BE2C (cell line): ENCODE data around the gene ARAP1.

Source experiments
- DNase-seq: peaks from one replicate; pipeline ENCODE4 v3.0.0-alpha.2; 2020
- H3K27me3 ChIP-seq: fragments of 250-450 bp; sonication (Bioruptor Pico); 2 replicates; pipeline ENCODE4 v1.5.1; 2020; ENCODE audit warnings: mild to moderate bottlenecking
- H3K36me3 ChIP-seq: fragments of 250-450 bp; sonication (Bioruptor Pico); 2 replicates; pipeline ENCODE4 v1.5.1; 2020; ENCODE audit warnings: mild to moderate bottlenecking
- H3K4me1 ChIP-seq: fragments of 250-450 bp; sonication (Bioruptor Pico); 2 replicates; pipeline ENCODE4 v1.5.1; 2020
- H3K4me3 ChIP-seq: 2 replicates; pipeline ENCODE4 v1.5.1; 2011; ENCODE audit warnings: low read depth, low read length
- H3K9me3 ChIP-seq: fragments of 250-450 bp; sonication (Bioruptor Pico); 2 replicates; pipeline ENCODE4 v1.5.1; 2020
- TF ChIP-seq, protein P1 (sequence below): IDR thresholded peaks from 2 replicates; pipeline ENCODE4 v1.5.1; 2012; ENCODE audit warnings: mild to moderate bottlenecking, low read depth, low read length

ARAP1 gene

DNA sequence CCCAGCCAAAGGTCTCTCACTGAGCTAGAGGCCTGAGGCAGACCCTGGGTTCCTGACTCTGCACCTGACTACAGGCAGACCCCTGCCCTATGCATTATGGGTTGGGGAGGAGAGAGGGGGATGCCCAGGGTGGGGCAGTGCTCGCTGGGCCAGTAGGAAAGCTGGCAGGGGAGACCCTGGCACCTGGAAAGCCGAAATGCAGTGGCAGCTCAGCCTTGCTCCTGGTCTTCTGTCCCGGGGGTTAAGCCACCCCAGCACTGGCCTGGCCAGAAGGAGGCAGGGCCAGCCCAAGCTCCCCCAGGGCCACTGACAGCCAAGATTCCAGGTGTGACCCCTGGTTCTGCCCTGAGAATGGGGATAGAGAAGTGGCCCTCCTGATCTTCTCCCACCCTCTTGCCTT is 5.4 kb downstream of the ARAP1 start:
- Histone ChIP-seq H3K4me3 (no peak overlapping the region), H3K4me1 (peaks cover 2% of the 10 kb centered on the region; the same call in 1 of the 2 replicates), H3K36me3 (no peaks in the 10 kb centered on the region; the same call in 1 of the 2 replicates), H3K27me3 (no peaks in the 10 kb centered on the region), H3K9me3 (no peaks in the 10 kb centered on the region)
- DNase-seq, result no peak
- TF ChIP-seq, protein P1, sequence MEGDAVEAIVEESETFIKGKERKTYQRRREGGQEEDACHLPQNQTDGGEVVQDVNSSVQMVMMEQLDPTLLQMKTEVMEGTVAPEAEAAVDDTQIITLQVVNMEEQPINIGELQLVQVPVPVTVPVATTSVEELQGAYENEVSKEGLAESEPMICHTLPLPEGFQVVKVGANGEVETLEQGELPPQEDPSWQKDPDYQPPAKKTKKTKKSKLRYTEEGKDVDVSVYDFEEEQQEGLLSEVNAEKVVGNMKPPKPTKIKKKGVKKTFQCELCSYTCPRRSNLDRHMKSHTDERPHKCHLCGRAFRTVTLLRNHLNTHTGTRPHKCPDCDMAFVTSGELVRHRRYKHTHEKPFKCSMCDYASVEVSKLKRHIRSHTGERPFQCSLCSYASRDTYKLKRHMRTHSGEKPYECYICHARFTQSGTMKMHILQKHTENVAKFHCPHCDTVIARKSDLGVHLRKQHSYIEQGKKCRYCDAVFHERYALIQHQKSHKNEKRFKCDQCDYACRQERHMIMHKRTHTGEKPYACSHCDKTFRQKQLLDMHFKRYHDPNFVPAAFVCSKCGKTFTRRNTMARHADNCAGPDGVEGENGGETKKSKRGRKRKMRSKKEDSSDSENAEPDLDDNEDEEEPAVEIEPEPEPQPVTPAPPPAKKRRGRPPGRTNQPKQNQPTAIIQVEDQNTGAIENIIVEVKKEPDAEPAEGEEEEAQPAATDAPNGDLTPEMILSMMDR, result no peak

DNA sequence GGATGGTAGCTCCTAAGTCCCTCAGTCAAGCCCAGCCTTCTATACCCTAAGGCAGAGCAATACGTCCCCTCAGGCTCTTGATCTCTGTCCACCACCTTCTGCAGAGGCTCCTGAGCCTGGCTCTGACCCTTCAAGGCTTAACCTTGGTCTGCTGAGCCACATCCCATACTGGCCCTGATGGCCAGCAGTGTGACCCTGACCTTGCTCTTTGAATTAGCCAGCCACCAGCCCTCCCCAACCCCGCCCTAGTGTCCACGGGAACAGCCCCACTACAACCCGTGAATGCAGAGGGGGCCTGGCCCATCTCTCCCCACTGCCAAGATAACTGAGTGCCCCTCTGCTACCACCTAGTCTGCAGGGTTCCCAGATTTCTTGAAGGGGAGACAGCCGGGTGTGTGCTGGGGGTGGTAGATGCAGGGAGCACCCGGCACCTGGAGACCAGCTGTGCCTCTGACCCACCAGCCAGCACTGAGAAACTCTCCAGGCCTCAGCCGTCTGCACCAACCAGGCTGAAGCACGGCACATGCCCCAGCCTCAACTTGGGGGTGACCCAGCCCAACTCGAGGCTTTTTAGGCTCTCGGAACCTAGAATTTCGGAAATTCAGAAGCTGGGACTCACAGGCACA is 6.2 kb downstream of the ARAP1 start:
- Histone ChIP-seq H3K4me1 (peaks cover 10% of the 10 kb centered on the region), H3K36me3 (no peaks in the 10 kb centered on the region; the same call in 1 of the 2 replicates), H3K27me3 (no peaks in the 10 kb centered on the region), H3K4me3 (no peak overlapping the region), H3K9me3 (no peaks in the 10 kb centered on the region)
- DNase-seq, result no peak
- TF ChIP-seq, protein P1, result no peak

DNA sequence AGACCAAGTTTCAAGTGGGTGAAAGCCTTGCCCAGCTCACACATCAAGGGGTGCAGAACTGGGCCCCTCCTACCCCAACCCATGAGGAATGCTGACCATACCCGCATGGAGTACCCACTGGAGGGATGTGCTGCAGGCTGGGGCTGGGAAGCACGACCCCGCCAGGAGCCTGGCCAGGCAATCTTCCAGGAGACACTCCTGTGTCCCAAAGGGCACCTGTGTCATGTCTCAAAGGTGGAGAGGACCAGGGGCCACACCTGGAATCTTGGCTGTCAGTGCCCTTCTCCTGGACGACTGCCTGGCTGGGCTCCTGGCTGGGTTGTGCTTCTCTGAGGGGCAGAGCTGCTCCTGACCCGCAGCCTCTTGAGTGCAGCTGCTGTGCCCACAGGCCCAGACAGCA is 6.7 kb downstream of the ARAP1 start:
- H3K4me1 ChIP-seq, result peaks cover 12% of the 10 kb centered on the region
- H3K36me3 ChIP-seq, result no peaks in the 10 kb centered on the region; the same call in 1 of the 2 replicates
- no peaks in the 10 kb centered on the region for H3K27me3 ChIP-seq
- no peak overlapping the region for H3K4me3 ChIP-seq
- no peak for DNase-seq
- H3K9me3 ChIP-seq, result no peaks in the 10 kb centered on the region
- TF ChIP-seq, protein P1, result no peak

DNA sequence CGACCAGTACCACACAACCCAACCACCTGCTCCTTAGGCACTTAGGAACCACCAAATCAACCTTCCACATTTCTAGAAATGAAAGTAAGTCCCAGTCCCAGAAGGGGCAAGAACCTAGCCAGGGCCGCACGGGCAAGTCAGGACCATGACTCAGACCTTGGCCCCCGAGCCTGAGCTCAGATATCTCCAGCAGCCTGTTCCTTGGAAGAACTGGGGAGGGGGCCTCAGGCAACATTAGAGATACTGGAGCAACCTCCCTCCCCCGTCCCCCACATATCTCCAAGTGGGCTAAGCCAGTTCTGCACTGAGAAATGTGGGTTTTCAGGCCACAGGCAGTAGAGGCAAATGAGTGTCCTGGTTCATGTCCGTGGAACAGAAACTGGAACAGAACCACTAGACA is 7.7 kb downstream of the ARAP1 start:
- TF ChIP-seq, protein P1, result no peak
- Histone ChIP-seq H3K4me3 (no peak overlapping the region), H3K4me1 (peaks cover 12% of the 10 kb centered on the region), H3K9me3 (no peaks in the 10 kb centered on the region), H3K27me3 (no peaks in the 10 kb centered on the region), H3K36me3 (no peaks in the 10 kb centered on the region; the same call in 1 of the 2 replicates)
- no peak for DNase-seq

DNA sequence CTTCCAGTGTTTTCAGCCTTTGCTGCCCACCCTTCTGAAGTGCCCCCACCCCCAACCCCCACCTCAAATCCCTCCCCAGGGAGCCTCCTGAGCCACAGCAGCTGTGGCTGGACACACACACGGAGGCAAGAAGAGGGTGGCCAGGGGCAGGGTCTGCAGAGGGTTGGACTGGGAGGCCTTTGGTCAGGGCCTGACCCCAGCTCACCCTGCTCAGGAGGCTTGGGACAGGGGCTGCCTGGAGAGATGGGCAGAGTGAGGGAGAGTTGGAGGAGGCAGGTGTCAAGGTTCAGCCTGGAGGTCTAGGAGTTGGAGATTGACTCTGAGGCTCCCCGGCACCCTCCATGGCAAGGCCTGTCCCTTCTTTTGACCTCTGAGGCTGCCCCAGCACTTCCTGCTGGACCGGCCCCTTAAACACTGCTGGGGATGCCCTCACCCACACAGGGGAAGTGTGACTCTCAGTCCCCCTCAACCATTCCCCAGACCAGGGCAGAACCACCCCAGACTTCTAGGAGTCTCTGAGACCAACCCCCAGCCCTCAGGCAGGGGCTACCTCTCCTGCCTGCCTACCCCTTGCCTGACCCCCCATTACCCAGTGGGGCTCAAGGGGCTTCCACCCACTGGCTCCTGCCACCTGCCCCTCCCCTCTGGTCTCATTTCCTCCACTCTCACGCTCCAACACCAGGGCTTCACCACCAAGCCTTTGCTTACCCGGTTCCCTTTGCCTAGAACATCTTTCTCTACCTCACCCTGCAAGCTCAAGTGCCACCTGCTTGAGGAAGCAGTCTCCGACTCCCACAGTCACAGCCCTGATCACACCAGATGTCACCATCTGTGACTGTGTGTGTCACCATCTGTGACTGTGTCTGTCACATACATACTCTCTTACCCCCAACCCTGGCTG is 8.6 kb downstream of the ARAP1 start:
- TF ChIP-seq, protein P1, result no peak
- H3K36me3 ChIP-seq, result no peaks in the 10 kb centered on the region; the same call in 1 of the 2 replicates
- no peak overlapping the region for H3K4me3 ChIP-seq
- DNase-seq, result no peak
- H3K4me1 ChIP-seq, result peaks cover 12% of the 10 kb centered on the region
- no peaks in the 10 kb centered on the region for H3K9me3 ChIP-seq
- H3K27me3 ChIP-seq, result no peaks in the 10 kb centered on the region
